H1 (cell line): ENCODE data around the gene NAA38. TPM values are rescaled to one million over a fixed set of nuclear protein-coding genes. Genes with fewer than 3 reads are reported as not detected.
A peak's percentile ranks its signal among the peaks of the same experiment; 100 is the strongest.

ENCODE experiments used
- CTCF ChIA-PET: fragments of 300-600 bp; sonication (Branson Sonifier 250); formaldehyde crosslinking; loops from one replicate; lab custom pipeline; 2021; ENCODE audit not compliant: partially characterized antibody; lab: Charles Lee
- POLR2A ChIA-PET: fragments of 300-600 bp; sonication (Branson Sonifier 250); formaldehyde crosslinking; loops from one replicate; lab custom pipeline; 2021; ENCODE audit warnings: inconsistent platforms; ENCODE audit not compliant: partially characterized antibody; lab: Charles Lee
- DNase-seq, 2 experiments: peaks; one replicate each; pipeline versions ENCODE4 v3.0.0 to v3.0.0-alpha.2; 2010 to 2022; ENCODE audit warnings: low spot score in 2 of 2, low read depth in 1 of 2, mixed read lengths in 1 of 2
- FAIRE-seq: peaks from 2 replicates; lab custom pipeline; 2011; peaks lifted over from hg19 to GRCh38; lab: Jason Lieb, UNC
- H2AFZ ChIP-seq: 2 replicates; pipeline ENCODE4 v1.8.1; 2012; ENCODE audit warnings: low read length, inconsistent platforms
- H2AK5ac ChIP-seq: 2 replicates; pipeline ENCODE4 v1.6.1; 2013; ENCODE audit warnings: low read depth, low read length
- H2BK120ac ChIP-seq: replicated peaks from 2 replicates; pipeline ENCODE3; 2013; ENCODE audit warnings: low read depth, low read length, inconsistent platforms
- H2BK12ac ChIP-seq: 2 replicates; pipeline ENCODE4 v1.6.1; 2013; ENCODE audit warnings: low read depth, low read length
- H2BK15ac ChIP-seq: 2 replicates; pipeline ENCODE4 v1.6.1; 2013; ENCODE audit warnings: low read length
- H2BK20ac ChIP-seq: 2 replicates; pipeline ENCODE4 v1.6.1; 2013; ENCODE audit warnings: low read length
- H2BK5ac ChIP-seq: 2 replicates; pipeline ENCODE4 v1.6.1; 2013; ENCODE audit warnings: low read depth, low read length
- H3K14ac ChIP-seq: 2 replicates; pipeline ENCODE4 v1.6.1; 2013; ENCODE audit warnings: inconsistent platforms; ENCODE audit not compliant: insufficient read length
- H3K18ac ChIP-seq: 2 replicates; pipeline ENCODE4 v1.6.1; 2013; ENCODE audit warnings: low read length; ENCODE audit errors: extremely low read depth
- H3K23ac ChIP-seq: 2 replicates; pipeline ENCODE4 v1.6.1; 2013; ENCODE audit warnings: inconsistent platforms; ENCODE audit not compliant: insufficient read length
- H3K23me2 ChIP-seq: 2 replicates; pipeline ENCODE4 v1.6.1; 2013; ENCODE audit warnings: low read depth, low read length
- H3K27ac ChIP-seq: 2 replicates; pipeline ENCODE4 v1.6.1; 2011; ENCODE audit warnings: low read depth, low read length, inconsistent platforms
- H3K27me3 ChIP-seq, 4 experiments: replicated peaks in 1 of 4; 1 replicate in 1 of 4; 2 replicates in 3 of 4; pipeline versions ENCODE4 v1.6.1 to v1.8.1; 2011 to 2013; ENCODE audit warnings: low read length in 3 of 4, mild to moderate bottlenecking in 3 of 4, inconsistent platforms in 2 of 4, mixed read lengths in 2 of 4, moderate library complexity in 1 of 4; ENCODE audit not compliant: control insufficient read depth in 3 of 4, insufficient read depth in 3 of 4; ENCODE audit errors: extremely low read depth in 1 of 4
- H3K36me3 ChIP-seq, 4 experiments: 2 replicates each; pipeline versions ENCODE4 v1.6.1 to v1.8.1; 2011 to 2013; ENCODE audit warnings: mild to moderate bottlenecking in 4 of 4, low read length in 3 of 4, moderate library complexity in 2 of 4, control low read depth in 1 of 4, inconsistent platforms in 1 of 4; ENCODE audit not compliant: insufficient read depth in 4 of 4, control insufficient read depth in 2 of 4
- H3K4ac ChIP-seq: replicated peaks from 2 replicates; pipeline ENCODE3; 2013; ENCODE audit warnings: low read length, low read depth, mixed read lengths, inconsistent platforms; ENCODE audit not compliant: insufficient read length
- H3K4me1 ChIP-seq, 4 experiments: replicated peaks in 1 of 4; 1 replicate in 1 of 4; 2 replicates in 3 of 4; pipeline versions ENCODE4 v1.6.1 to v1.8.1; 2011 to 2013; ENCODE audit warnings: low read length in 3 of 4, inconsistent platforms in 2 of 4, mixed read lengths in 1 of 4; ENCODE audit not compliant: insufficient read depth in 4 of 4, control insufficient read depth in 3 of 4
- H3K4me2 ChIP-seq, 2 experiments: 2 replicates each; pipeline versions ENCODE4 v1.6.1 to v1.8.1; 2011 to 2013; ENCODE audit warnings: low read depth in 2 of 2, low read length in 2 of 2, control low read depth in 1 of 2, inconsistent platforms in 1 of 2, mild to moderate bottlenecking in 1 of 2; ENCODE audit not compliant: insufficient read depth in 1 of 2
- H3K4me3 ChIP-seq, 4 experiments: fragments of 200-600, 300-600 bp in 1 of 4; sonication (generic), shearing (Covaris generic), sonication (Bioruptor Twin) in 1 of 4; 2 replicates each; pipeline versions ENCODE4 v1.5.1 to v1.8.1; 2011 to 2016; ENCODE audit warnings: low read length in 4 of 4, low read depth in 3 of 4, control low read depth in 2 of 4, inconsistent platforms in 2 of 4, mild to moderate bottlenecking in 2 of 4, mixed read lengths in 1 of 4, moderate library complexity in 1 of 4; ENCODE audit not compliant: insufficient read depth in 2 of 4; ENCODE audit errors: extremely low read depth in 1 of 4
- H3K56ac ChIP-seq: replicated peaks from 2 replicates; pipeline ENCODE3; 2013; ENCODE audit warnings: low read depth, mild to moderate bottlenecking, mixed read lengths, low read length, inconsistent platforms; ENCODE audit not compliant: insufficient read length
- H3K79me1 ChIP-seq: 2 replicates; pipeline ENCODE4 v1.6.1; 2013; ENCODE audit warnings: low read depth, low read length, control low read depth
- H3K79me2 ChIP-seq, 2 experiments: 2 replicates each; pipeline versions ENCODE4 v1.6.1 to v1.8.1; 2012 to 2013; ENCODE audit warnings: low read length in 2 of 2, mild to moderate bottlenecking in 2 of 2, inconsistent platforms in 1 of 2; ENCODE audit not compliant: insufficient read depth in 2 of 2, control insufficient read depth in 1 of 2
- H3K9ac ChIP-seq, 4 experiments: replicated peaks in 1 of 4; 1 replicate in 1 of 4; 2 replicates in 3 of 4; pipeline versions ENCODE4 v1.6.1 to v1.8.1; 2011 to 2013; ENCODE audit warnings: low read depth in 3 of 4, low read length in 3 of 4, control low read depth in 2 of 4, mild to moderate bottlenecking in 2 of 4, moderate library complexity in 2 of 4, inconsistent platforms in 1 of 4; ENCODE audit errors: extremely low read depth in 1 of 4
- H3K9me3 ChIP-seq, 2 experiments: 2 replicates each; pipeline versions ENCODE4 v1.6.1 to v1.8.1; 2012 to 2013; ENCODE audit warnings: mild to moderate bottlenecking in 2 of 2, moderate library complexity in 2 of 2, control low read depth in 1 of 2, inconsistent platforms in 1 of 2, low read depth in 1 of 2, low read length in 1 of 2, mixed read lengths in 1 of 2; ENCODE audit not compliant: insufficient read depth in 2 of 2
- H4K20me1 ChIP-seq, 2 experiments: replicated peaks in 1 of 2; 2 replicates each; pipeline versions ENCODE3 to v1.8.1; 2011 to 2013; ENCODE audit warnings: inconsistent platforms in 2 of 2, low read length in 2 of 2, mild to moderate bottlenecking in 1 of 2; ENCODE audit not compliant: insufficient read depth in 2 of 2, control insufficient read depth in 1 of 2
- H4K5ac ChIP-seq: 2 replicates; pipeline ENCODE4 v1.6.1; 2013; ENCODE audit warnings: low read length, low read depth, mixed read lengths, inconsistent platforms; ENCODE audit not compliant: insufficient read length
- H4K8ac ChIP-seq: 2 replicates; pipeline ENCODE4 v1.8.0; 2013; ENCODE audit warnings: mild to moderate bottlenecking, moderate library complexity, low read length, inconsistent platforms; ENCODE audit not compliant: insufficient read depth; ENCODE audit errors: extremely low read depth
- H4K91ac ChIP-seq: replicated peaks from 2 replicates; pipeline ENCODE3; 2013; ENCODE audit warnings: low read length, mixed read lengths, inconsistent platforms; ENCODE audit not compliant: insufficient read length
- ASH2L ChIP-seq: fragments of 200-600, 300-600 bp; sonication (generic); IDR thresholded peaks from one replicate; pipeline ENCODE4 v1.7.1; 2017; ENCODE audit warnings: low read length
- CBX8 ChIP-seq: fragments of 300-800, 300-1000 bp; sonication (generic); IDR thresholded peaks from 2 replicates; pipeline ENCODE4 v1.7.1; 2016; ENCODE audit warnings: low read depth, low read length, borderline replicate concordance
- EP300 ChIP-seq, 2 experiments: IDR thresholded peaks; 1 replicate in 1 of 2; 2 replicates in 1 of 2; pipeline ENCODE4 v1.6.1; 2011 to 2012; ENCODE audit warnings: low read depth in 2 of 2, low read length in 2 of 2, mild to moderate bottlenecking in 2 of 2, borderline replicate concordance in 1 of 2, inconsistent platforms in 1 of 2, moderate library complexity in 1 of 2
- POLR2A ChIP-seq, 2 experiments: IDR thresholded peaks; 1 replicate in 1 of 2; 2 replicates in 1 of 2; pipeline ENCODE4 v1.6.1; 2011; ENCODE audit warnings: low read depth in 2 of 2, low read length in 2 of 2, mild to moderate bottlenecking in 2 of 2; ENCODE audit errors: control extremely low read depth in 1 of 2
- POLR2AphosphoS5 ChIP-seq: IDR thresholded peaks from 2 replicates; pipeline ENCODE4 v1.6.1; 2011; ENCODE audit warnings: low read depth, low read length
- POU5F1 ChIP-seq: IDR thresholded peaks from 2 replicates; pipeline ENCODE4 v1.6.1; 2011; ENCODE audit warnings: low read depth, mild to moderate bottlenecking, low read length, moderate library complexity
- RAD21 ChIP-seq, 2 experiments: IDR thresholded peaks in 1 of 2; conservative IDR thresholded peaks in 1 of 2; 2 replicates each; pipeline ENCODE4 v1.6.1; 2011; ENCODE audit warnings: low read depth in 2 of 2, low read length in 2 of 2, improper control_type of control experiment in 1 of 2, inconsistent platforms in 1 of 2, mild to moderate bottlenecking in 1 of 2, moderate library complexity in 1 of 2
- RBBP5 ChIP-seq: IDR thresholded peaks from 2 replicates; pipeline ENCODE4 v1.7.1; 2012; ENCODE audit warnings: low read depth, mild to moderate bottlenecking, inconsistent platforms, low read length, moderate library complexity, borderline replicate concordance
- SIX5 ChIP-seq: IDR thresholded peaks from 2 replicates; pipeline ENCODE4 v1.6.1; 2011; ENCODE audit warnings: mild to moderate bottlenecking, low read depth, low read length
- TAF1 ChIP-seq: IDR thresholded peaks from 2 replicates; pipeline ENCODE4 v1.6.1; 2011; ENCODE audit warnings: mild to moderate bottlenecking, low read depth, low read length
- TBP ChIP-seq: IDR thresholded peaks from 2 replicates; pipeline ENCODE4 v1.6.1; 2011; ENCODE audit warnings: low read depth, low read length, improper control_type of control experiment
- WGBS, 2 experiments: shearing (Covaris generic) in 1 of 2; methylation state at CpG; one replicate each; pipeline versions ENCODE4 v1.1.6 to v1.1.7; 2013 to 2015; ENCODE audit warnings: low lambda C conversion rate in 2 of 2, mixed read lengths in 2 of 2, inconsistent platforms in 1 of 2, low coverage in 1 of 2, missing lambda C conversion rate in 1 of 2; ENCODE audit not compliant: insufficient replicate concordance in 2 of 2, insufficient coverage in 1 of 2, insufficient read length in 1 of 2; ENCODE audit errors: extremely low coverage in 1 of 2, missing lambda C conversion rate in 1 of 2; 5-methylcytosine and 5-hydroxymethylcytosine counted together
- polyA plus RNA-seq, 7 experiments: library from polyadenylated mRNA; depleted of rRNA in 3 of 7; stranded (reverse) in 5 of 7; unstranded in 2 of 7; fragments of >200 nt in 5 of 7; fragments of 200-250 nt in 2 of 7; gene quantifications; 1 replicate in 5 of 7; 2 replicates in 1 of 7; 4 replicates in 1 of 7; pipeline versions ENCODE4 v1.2.1 to v1.2.3, GENCODE V29; 2011 to 2013; ENCODE audit warnings: missing spikeins in 2 of 7, mixed read lengths in 2 of 7
- total RNA-seq: library from RNA; stranded (reverse); fragmentation: NEBNext Ultra II Directional; extraction: Animal tissue kit (Norgen Biotek cat#: 25700); gene quantifications from 2 replicates; pipeline ENCODE4 v1.2.1, GENCODE V29; 2021

NAA38 gene
- total and polyA plus RNA-seq, 2 of the 8 experiments (the other 6 are each of a cell fraction or from before 2014, with no cell fraction given) = 30.2 to 109 TPM

DNA sequence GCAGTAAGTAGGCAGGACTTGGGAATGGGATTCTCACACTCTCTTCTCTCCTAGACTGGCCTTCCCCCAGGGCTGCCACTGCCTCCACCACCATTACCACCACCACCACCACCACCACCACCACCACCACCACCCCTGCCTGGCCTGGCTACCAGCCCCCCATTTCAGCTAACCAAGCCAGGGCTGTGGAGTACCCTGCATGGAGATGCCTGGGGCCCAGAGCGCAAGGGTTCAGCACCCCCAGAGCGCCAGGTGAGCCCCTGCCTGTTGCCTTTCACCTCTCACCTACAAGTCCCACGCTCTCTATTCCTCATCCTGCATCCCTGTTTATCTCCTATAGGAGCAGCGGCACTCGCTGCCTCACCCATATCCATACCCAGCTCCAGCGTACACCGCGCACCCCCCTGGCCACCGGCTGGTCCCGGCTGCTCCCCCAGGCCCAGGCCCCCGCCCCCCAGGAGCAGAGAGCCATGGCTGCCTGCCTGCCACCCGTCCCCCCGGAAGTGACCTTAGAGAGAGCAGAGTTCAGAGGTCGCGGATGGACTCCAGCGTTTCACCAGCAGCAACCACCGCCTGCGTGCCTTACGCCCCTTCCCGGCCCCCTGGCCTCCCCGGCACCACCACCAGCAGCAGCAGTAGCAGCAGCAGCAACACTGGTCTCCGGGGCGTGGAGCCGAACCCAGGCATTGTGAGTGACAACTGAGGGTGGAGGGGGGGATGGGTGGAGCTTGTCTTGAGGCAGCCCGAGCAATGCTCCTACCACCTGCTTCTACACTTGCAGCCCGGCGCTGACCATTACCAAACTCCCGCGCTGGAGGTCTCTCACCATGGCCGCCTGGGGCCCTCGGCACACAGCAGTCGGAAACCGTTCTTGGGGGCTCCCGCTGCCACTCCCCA is 10.3 kb downstream of the NAA38 start:
- Histone ChIP-seq H2BK20ac (no peak overlapping the region), H4K91ac (no peak overlapping the region), H3K27ac (no peak overlapping the region), H2BK12ac (no peak overlapping the region), H3K79me1 (no peaks in the 10 kb centered on the region), H3K23me2 (peaks cover 33% of the 10 kb centered on the region), H4K20me1 (peaks cover 12 to 20% of the 10 kb centered on the region in 2 experiments), H3K14ac (no peak overlapping the region), H3K4me3 (no peak overlapping the region), H3K18ac (no peak overlapping the region), H3K9ac (no peak overlapping the region), H2BK5ac (no peak overlapping the region), H2AFZ (no peak overlapping the region), H2AK5ac (no peak overlapping the region), H2BK120ac (no peak overlapping the region), H3K56ac (no peak overlapping the region), H3K4me1 (peaks cover 0 to 24% (median 13%) of the 10 kb centered on the region in 4 experiments; a peak in 6 of 7 replicates), H3K23ac (no peak overlapping the region), H2BK15ac (no peak overlapping the region), H4K5ac (no peak overlapping the region), H3K36me3 (no peaks in the 10 kb centered on the region; a peak in 3 of 8 replicates), H3K79me2 (no peaks in the 10 kb centered on the region), H3K4me2 (no peak overlapping the region), H4K8ac (peak overlapping the region; percentile 64; the same call in 1 of the 2 replicates), H3K4ac (no peak overlapping the region), H3K9me3 (no peaks in the 10 kb centered on the region), H3K27me3 (peaks cover 2 to 23% (median 21%) of the 10 kb centered on the region in 4 experiments)
- no peak for FAIRE-seq
- POLR2A ChIA-PET = interaction anchor here (1.4 to 1.5 kb wide), 2 partner anchors 10 kb away, joined by 6 to 11 read pairs; partner anchors contain the start of genes CYB5D1 and NAA38
- WGBS, 2 experiments = 80% methylated on average over 21 of the region's 34 CpGs; no CpG with 5 or more reads in 1 of the 2 experiments
- DNase-seq = no peak
- CTCF ChIA-PET = interaction anchor here (0.7 to 2.1 kb wide), 4 partner anchors 10 to 130 kb away, joined by 3 to 6 read pairs (median 4); partner anchors contain the start of gene DNAH2
- TF ChIP-seq TBP (no peak), RBBP5 (no peak), ASH2L (no peak), TAF1 (no peak), CBX8 (no peak), SIX5 (no peak), POLR2A (IDR thresholded peaks at IDR 0.05; ENCODE audit: control extremely low read depth in 1 of 2, low read depth in 2 of 2, low read length in 2 of 2) (no peak), EP300 (IDR thresholded peaks at IDR 0.05; ENCODE audit: borderline replicate concordance in 1 of 2, low read depth in 2 of 2, low read length in 2 of 2) (no peak), POLR2AphosphoS5 (no peak), POU5F1 (no peak), RAD21 (IDR thresholded peaks at IDR 0.05 in 1 of 2, conservative IDR thresholded peaks at IDR 0.05 in 1 of 2; ENCODE audit: low read depth in 2 of 2, low read length in 2 of 2) (no peak)
